ENCODE results near the gene TBX18. TPM values are rescaled to one million over a fixed set of nuclear protein-coding genes. Genes with fewer than 3 reads are reported as not detected.

TBX18 gene
- total RNA-seq, 1 experiment from 2014 or later: not detected

- CTCF ChIA-PET: no interaction called here
- no peak overlapping the region for H3K27ac Mint-ChIP-seq (ENCODE audit: unreplicated experiment)
- peaks cover 15% of the 10 kb centered on the region for H3K27me3 Mint-ChIP-seq (ENCODE audit: insufficient read depth, unreplicated experiment)
- POLR2A ChIA-PET: no interaction called here
- intact Hi-C loops (cut with micrococcal nuclease; ENCODE audit: unreplicated experiment): no loop called here
- no peaks in the 10 kb centered on the region for H3K4me1 Mint-ChIP-seq (ENCODE audit: low read depth, unreplicated experiment)
- H3K4me3 Mint-ChIP-seq (ENCODE audit: unreplicated experiment): no peak overlapping the region
- H3K9me3 ChIP-seq: no peaks in the 10 kb centered on the region
- no peak for DNase-seq
- BruUV-seq (replicated peaks): no TSS peak
- H3K9me3 Mint-ChIP-seq (ENCODE audit: unreplicated experiment): no peaks in the 10 kb centered on the region
- peak in 1 of 2 experiments; percentile 3 for TF ChIP-seq CTCF (IDR thresholded peaks at IDR 0.05; ENCODE audit: insufficient read depth in 1 of 2, low read depth in 1 of 2, low read length in 1 of 2, severe bottlenecking in 1 of 2, unreplicated experiment in 1 of 2)
- no peaks in the 10 kb centered on the region for H3K4me1 ChIP-seq
- no peak overlapping the region for H3K4me3 ChIP-seq (ENCODE audit: low read depth, low read length)
- no peaks in the 10 kb centered on the region for H3K36me3 Mint-ChIP-seq (ENCODE audit: insufficient read depth, unreplicated experiment)
- no peaks in the 10 kb centered on the region for H3K36me3 ChIP-seq (ENCODE audit: control insufficient read depth, insufficient read depth, low read length)
- H3K27me3 ChIP-seq (replicated peaks; ENCODE audit: control insufficient read depth, insufficient read depth, low read length): no peaks in the 10 kb centered on the region; the same call in 1 of the 2 replicates
Measured at GRCh38 chr6:84779380-84779779, 15.0 kb upstream of the TBX18 start.

DNA sequence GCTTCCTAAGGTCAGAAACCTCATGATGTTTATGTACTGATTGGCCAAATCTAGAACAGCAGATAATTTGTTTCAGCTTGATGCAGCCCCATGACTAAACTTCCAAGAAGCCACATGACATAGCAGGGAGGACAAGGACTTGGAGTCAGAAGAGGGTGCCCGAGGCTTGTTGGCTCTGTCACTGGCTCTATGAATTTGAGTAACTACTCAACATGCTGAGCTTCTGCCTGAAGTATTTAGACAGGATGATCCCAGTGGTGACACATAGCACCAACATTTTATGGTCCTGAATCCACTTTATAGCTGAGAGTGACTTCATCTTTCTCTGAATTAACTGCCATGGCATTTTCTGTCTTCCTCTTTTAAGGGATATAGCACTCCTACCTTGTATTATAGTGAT lies 13.5 kb upstream of the TBX18 start:
- Histone ChIP-seq H3K27me3 (replicated peaks; ENCODE audit: control insufficient read depth, insufficient read depth, low read length) (no peaks in the 10 kb centered on the region; the same call in 1 of the 2 replicates), H3K4me3 (ENCODE audit: low read depth, low read length) (no peak overlapping the region), H3K9me3 (no peaks in the 10 kb centered on the region), H3K4me1 (no peaks in the 10 kb centered on the region), H3K36me3 (ENCODE audit: control insufficient read depth, insufficient read depth, low read length) (no peaks in the 10 kb centered on the region)
- BruUV-seq (replicated peaks): no TSS peak
- Mint-ChIP-seq H3K27me3 (ENCODE audit: insufficient read depth, unreplicated experiment) (peaks cover 15% of the 10 kb centered on the region), H3K36me3 (ENCODE audit: insufficient read depth, unreplicated experiment) (no peaks in the 10 kb centered on the region), H3K4me3 (ENCODE audit: unreplicated experiment) (no peak overlapping the region), H3K9me3 (ENCODE audit: unreplicated experiment) (no peaks in the 10 kb centered on the region), H3K27ac (ENCODE audit: unreplicated experiment) (no peak overlapping the region), H3K4me1 (ENCODE audit: low read depth, unreplicated experiment) (no peaks in the 10 kb centered on the region)
- intact Hi-C loops (cut with micrococcal nuclease; ENCODE audit: unreplicated experiment): no loop called here
- DNase-seq: no peak
- ChIA-PET CTCF (no interaction called here), POLR2A (no interaction called here)
- TF ChIP-seq CTCF (IDR thresholded peaks at IDR 0.05; ENCODE audit: insufficient read depth in 1 of 2, low read depth in 1 of 2, low read length in 1 of 2, severe bottlenecking in 1 of 2, unreplicated experiment in 1 of 2): no peak

GRCh38 chr6:84776392-84776791 lies 12.0 kb upstream of the TBX18 start:
- H3K9me3 Mint-ChIP-seq (ENCODE audit: unreplicated experiment): no peaks in the 10 kb centered on the region
- H3K36me3 Mint-ChIP-seq (ENCODE audit: insufficient read depth, unreplicated experiment): no peaks in the 10 kb centered on the region
- BruUV-seq (replicated peaks): no TSS peak
- Histone ChIP-seq H3K9me3 (no peaks in the 10 kb centered on the region), H3K27me3 (replicated peaks; ENCODE audit: control insufficient read depth, insufficient read depth, low read length) (no peaks in the 10 kb centered on the region; the same call in 1 of the 2 replicates), H3K36me3 (ENCODE audit: control insufficient read depth, insufficient read depth, low read length) (no peaks in the 10 kb centered on the region), H3K4me1 (no peaks in the 10 kb centered on the region), H3K4me3 (ENCODE audit: low read depth, low read length) (no peak overlapping the region)
- peaks cover 12% of the 10 kb centered on the region for H3K27me3 Mint-ChIP-seq (ENCODE audit: insufficient read depth, unreplicated experiment)
- CTCF ChIA-PET: no interaction called here
- no peak for TF ChIP-seq CTCF (IDR thresholded peaks at IDR 0.05; ENCODE audit: insufficient read depth in 1 of 2, low read depth in 1 of 2, low read length in 1 of 2, severe bottlenecking in 1 of 2, unreplicated experiment in 1 of 2)
- intact Hi-C loops (cut with micrococcal nuclease; ENCODE audit: unreplicated experiment): no loop called here
- POLR2A ChIA-PET: no interaction called here
- H3K4me1 Mint-ChIP-seq (ENCODE audit: low read depth, unreplicated experiment): no peaks in the 10 kb centered on the region
- H3K27ac Mint-ChIP-seq (ENCODE audit: unreplicated experiment): no peak overlapping the region
- no peak for DNase-seq
- H3K4me3 Mint-ChIP-seq (ENCODE audit: unreplicated experiment): no peak overlapping the region
